ENCODE data around the gene MISP. TPM values are rescaled to one million over a fixed set of nuclear protein-coding genes. Genes with fewer than 3 reads are reported as not detected.

MISP gene
- polyA plus RNA-seq, 5 donors = 5.7 to 17.2 (median 9.4) TPM

GRCh38 chr19:772730-773436 lies 22.0 kb downstream of the MISP start:
- DNase-seq = no peak

DNA sequence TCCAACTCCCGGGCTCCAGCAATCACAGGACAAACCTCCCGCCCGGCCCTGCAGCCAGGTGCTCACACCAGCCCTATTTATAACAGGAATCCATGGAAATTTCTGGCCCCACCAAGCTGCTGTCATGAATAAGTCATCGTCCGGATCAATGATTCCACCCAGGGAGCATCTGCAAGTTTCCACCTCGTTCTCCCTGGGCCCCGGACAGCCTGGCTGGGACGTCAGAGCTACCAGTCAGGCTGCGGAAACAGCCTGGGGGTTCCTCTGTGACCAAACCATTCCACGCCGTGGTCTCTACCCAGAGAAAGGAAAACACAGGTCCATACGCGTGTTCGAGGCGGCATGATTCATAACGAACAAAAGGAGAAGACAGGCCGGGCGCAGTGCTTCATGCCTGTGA lies 25.6 kb downstream of the MISP start:
- DNase-seq = no peak

DNA sequence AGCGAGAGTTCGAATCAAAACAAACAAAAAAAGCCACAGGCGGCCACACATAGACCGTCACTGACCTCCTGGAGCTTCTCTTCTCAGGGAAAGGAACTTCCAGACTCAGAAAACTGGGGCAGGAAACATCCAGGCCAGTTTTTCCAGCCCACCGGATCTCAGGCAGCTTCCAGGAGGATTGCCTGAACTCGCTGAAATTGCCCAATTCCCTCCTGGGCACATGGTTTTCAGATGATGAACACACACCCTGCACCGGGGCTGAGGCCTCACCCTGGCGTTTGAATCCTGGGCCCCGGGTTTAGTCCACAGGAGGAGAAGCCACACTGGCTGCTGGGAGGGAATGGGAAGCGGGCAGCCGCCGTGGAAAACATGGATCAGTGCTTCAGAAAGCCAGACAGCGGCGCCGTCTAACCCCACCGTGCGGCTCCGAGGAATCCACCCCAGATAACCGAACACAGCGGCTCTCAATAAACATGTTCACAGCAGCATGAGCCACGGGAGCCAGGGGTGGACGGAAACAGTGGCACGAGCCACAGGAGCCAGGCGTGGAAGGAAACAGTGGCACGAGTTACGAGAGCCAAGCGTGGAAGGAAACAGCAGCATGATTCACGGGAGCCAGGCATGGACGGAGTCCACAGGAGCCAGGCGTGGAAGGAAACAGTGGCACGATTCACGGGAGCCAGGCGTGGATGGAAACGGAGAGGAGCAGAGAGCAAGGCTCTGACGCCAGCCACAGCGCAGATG lies 28.2 kb downstream of the MISP start:
- no peak for DNase-seq

GRCh38 chr19:780935-781334 lies 30.0 kb downstream of the MISP start:
- DNase-seq = no peak

GRCh38 chr19:781800-782184 lies 30.9 kb downstream of the MISP start:
- DNase-seq = no peak

DNA sequence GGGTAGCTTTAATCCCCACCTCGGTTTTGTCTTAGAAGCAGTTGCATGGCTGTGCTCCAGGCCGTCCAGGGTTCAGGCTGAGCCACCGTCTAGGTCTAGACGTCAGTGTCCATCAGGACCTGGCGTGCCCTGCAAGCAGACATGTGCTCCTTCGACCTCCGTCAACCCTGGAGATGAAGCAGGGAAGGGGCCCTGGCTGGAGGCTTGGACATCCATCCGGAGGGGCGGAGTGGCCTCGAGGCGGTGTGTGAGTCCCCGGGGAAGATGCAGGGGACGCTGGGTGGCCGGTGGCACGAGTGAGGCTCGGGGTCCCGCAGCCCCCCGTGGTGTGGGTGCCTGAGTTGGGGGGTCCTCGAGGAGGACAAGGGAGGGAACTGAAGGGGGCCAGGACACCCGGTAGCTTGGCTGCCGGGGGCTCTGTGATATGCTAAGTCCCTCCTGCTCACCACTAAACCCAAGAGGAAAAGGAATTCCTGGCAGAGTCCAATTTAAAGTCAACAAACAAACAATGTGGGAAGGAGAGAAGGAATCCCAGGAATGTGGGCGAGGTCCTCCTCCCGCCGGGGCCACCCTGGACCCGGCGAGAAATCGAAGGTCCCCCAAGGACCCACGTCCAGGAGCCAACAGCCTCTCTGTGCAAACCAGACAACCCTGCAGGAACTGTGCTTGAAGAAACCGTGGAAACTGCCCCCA lies 31.4 kb downstream of the MISP start:
- no peak for DNase-seq

- no peak for DNase-seq
Observed at GRCh38 chr19:782878-783668, 32.2 kb downstream of the MISP start.

DNA sequence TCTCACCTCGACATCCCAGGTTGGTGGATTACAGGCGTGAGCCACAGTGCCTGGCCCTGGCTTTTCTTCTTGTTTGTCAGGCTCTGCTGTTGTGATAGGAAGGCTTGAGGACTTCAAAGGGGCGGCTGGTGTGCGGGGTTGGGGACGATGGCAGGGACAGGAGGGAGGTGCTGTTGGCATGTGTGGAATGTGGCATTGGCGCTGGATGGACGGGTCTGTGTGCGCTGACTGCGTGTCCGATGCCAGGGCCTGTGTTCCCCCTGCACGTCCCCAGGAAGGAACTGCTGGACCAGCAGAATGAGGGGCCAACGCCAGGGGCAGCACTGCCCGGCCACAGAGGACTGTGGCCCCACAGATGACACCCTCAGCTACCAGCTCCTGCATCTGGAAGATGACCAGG lies 33.6 kb downstream of the MISP start:
- no peak for DNase-seq

DNA sequence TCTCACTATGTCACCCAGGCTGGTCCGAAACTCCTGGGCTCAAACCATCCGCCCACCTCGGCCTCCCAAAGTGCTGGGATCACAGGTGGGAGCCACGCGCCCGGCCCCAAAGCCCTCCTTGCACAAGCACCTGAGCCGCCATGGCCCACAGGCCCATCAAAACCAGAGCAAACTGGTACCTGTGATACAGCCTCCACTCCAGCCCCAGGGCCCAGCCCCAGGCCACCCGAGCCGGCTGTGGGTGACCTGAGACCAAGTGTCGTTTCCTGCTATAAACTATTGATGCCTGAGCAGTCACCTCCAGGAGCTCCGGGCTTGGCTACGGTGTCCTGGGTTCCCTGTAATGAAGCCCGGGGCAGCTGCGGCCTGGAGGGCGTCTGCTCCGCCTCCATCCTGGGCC lies 36.6 kb downstream of the MISP start:
- no peak for DNase-seq

- no peak for DNase-seq
Observed at GRCh38 chr19:788686-788982, 37.7 kb downstream of the MISP start.

DNA sequence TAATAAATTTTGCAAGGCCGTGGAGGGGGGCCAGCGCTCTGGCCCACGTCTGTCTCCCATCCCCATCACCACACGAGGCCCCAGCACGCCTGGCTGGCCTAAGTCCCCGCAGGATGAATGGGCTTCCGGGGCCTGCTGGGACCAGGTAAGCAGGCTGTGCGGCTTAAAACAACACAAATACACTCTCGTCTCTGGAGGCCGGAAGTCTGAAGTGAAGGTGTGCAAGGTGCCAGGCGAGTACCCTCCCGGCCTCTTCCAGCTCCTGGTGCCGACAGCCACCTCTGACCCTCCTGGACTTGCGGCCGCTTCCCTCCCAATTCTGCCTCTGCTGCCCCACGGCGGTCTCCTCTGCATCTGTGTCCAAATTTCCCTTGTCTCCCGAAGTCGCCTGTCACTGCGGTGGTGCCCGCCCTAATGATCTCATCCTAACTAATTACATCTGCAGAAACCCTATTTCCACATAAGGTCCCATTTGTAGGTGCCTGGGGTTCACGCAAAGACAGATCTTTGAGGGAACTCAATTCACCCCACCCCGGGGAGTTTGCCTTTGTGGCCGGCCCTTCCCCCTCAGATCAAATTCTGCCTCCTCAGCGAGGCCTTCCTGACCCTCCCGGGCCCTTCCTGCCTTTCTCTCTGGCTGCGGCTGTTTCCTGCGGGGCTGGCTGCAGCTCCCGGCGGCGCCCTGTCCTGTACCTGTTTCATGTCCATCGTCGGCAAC lies 38.2 kb downstream of the MISP start:
- no peak for DNase-seq

- DNase-seq = no peak
Observed at GRCh38 chr19:789701-790060, 38.8 kb downstream of the MISP start.

DNA sequence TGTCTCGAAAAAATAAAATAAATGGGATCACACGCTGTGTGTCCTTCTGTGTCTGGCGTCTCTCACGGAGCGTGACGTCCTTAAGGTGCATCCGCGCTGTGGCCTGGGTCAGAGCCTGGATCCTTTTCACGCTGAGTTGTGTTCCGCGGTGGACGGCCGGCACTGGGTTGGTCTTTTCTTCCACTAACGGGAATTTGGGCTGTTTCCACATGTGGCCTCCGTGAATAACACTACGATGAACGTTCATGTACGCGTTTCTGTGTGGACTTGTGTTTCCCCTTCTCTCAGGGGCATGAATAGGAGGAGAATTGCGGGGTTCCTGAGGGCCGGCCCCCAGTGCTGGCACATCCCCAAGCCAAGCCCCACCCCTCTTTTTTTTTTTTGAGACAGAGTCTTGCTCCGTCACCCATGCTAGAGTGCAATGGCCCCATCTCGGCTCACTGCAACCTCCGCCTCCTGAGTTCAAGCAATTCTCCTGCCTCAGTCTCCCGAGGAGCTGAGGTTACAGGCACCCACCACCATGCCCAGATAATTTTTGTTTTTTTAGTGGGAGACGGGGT lies 40.2 kb downstream of the MISP start:
- no peak for DNase-seq

- DNase-seq = no peak
Observed at GRCh38 chr19:791567-792305, 40.8 kb downstream of the MISP start.

GRCh38 chr19:792306-792885 lies 41.5 kb downstream of the MISP start:
- DNase-seq = no peak

DNA sequence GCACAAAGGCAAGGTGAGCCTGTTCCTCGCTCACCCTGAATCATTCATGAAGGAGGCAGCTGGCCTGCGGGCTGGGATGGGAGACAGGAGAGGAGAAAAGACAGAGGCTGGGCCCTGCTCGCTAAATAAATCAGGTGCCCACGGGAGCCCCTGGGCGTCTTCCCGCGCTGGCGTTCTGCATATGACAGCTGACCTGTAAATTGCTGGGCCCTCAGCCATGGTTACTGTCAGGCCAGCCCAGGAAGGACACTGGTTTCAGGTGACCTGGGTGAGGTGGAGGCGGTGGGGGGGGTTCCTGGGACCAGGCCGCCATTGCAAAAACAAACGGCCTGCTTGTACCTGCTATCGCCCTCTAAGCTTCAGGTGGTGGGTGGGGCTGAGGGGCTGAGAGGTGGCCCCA lies 42.9 kb downstream of the MISP start:
- no peak for DNase-seq

DNA sequence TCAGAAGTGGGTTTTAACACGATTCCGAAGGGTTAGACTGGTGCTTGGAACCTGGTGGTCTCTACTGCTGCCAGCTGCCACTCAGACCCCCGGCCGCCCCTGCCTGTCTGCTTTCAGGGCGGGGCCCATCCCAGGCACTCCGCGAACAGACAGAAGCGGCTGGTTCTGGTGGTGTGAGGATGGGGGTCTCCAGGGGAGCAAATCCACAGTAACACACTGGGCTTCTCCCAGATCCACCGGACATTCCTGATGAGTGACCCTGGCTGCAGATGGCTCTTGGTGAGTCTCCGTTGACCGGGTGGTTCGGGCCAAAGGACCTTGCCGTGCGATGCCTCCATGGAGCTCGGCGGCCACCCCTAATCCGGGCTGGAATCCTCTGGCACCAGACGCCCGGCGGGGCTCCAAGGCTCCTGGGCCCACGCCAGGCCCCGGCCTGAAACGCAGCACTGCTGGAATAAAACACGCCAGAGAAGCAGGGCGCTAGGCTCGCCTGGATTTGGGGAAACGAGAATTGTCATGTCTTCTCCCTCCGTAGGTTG lies 44.2 kb downstream of the MISP start:
- no peak for DNase-seq

- DNase-seq = no peak
Observed at GRCh38 chr19:795691-796581, 45.0 kb downstream of the MISP start.
